VCaP (cell line): ENCODE data around the gene ADAMTS7.
"Not testable (repeated sequence)": the region's sequence is repeated elsewhere in the genome, so short reads cannot be mapped to it uniquely, and the experiment has no call there.

Experiments used
- H3K27ac ChIP-seq: fragments of 450-650 bp; 2 replicates; pipeline ENCODE4 v1.5.1; 2017
- CTCF ChIP-seq: fragments of 450-650 bp; conservative IDR thresholded peaks from 2 replicates; pipeline ENCODE4 v1.5.1; 2017; ENCODE audit warnings: mild to moderate bottlenecking, moderate library complexity

ADAMTS7 gene

GRCh38 chr15:78775472-78775871 lies 35.8 kb downstream of the ADAMTS7 start:
- no peak overlapping the region for H3K27ac ChIP-seq
- TF ChIP-seq CTCF = no peak

GRCh38 chr15:78774451-78774990 lies 36.7 kb downstream of the ADAMTS7 start:
- not testable (repeated sequence) for H3K27ac ChIP-seq

- not testable (repeated sequence) for H3K27ac ChIP-seq
Observed at GRCh38 chr15:78773765-78774450, 37.4 kb downstream of the ADAMTS7 start.

GRCh38 chr15:78772738-78773137 lies 38.5 kb downstream of the ADAMTS7 start:
- no peak overlapping the region for H3K27ac ChIP-seq
- TF ChIP-seq CTCF = no peak

GRCh38 chr15:78771436-78772000 lies 39.7 kb downstream of the ADAMTS7 start:
- H3K27ac ChIP-seq = not testable (repeated sequence)

- not testable (repeated sequence) for H3K27ac ChIP-seq
Observed at GRCh38 chr15:78771020-78771419, 40.2 kb downstream of the ADAMTS7 start.

- H3K27ac ChIP-seq = not testable (repeated sequence)
Observed at GRCh38 chr15:78769473-78770225, 41.6 kb downstream of the ADAMTS7 start.

- H3K27ac ChIP-seq = no peak overlapping the region
- no peak for TF ChIP-seq CTCF
Observed at GRCh38 chr15:78768531-78769408, 42.5 kb downstream of the ADAMTS7 start.

- TF ChIP-seq CTCF = no peak
- no peak overlapping the region for H3K27ac ChIP-seq
Observed at GRCh38 chr15:78768096-78768495, 43.2 kb downstream of the ADAMTS7 start.
